ENCODE results near the gene POLG2. TPM values are rescaled to one million over a fixed set of nuclear protein-coding genes. Genes with fewer than 3 reads are reported as not detected.

The POLG2 gene
- total and polyA plus RNA-seq, 2 of the 8 experiments (the other 6 are each of a cell fraction or from before 2014, with no cell fraction given): 9.7 to 34.3 TPM

DNA sequence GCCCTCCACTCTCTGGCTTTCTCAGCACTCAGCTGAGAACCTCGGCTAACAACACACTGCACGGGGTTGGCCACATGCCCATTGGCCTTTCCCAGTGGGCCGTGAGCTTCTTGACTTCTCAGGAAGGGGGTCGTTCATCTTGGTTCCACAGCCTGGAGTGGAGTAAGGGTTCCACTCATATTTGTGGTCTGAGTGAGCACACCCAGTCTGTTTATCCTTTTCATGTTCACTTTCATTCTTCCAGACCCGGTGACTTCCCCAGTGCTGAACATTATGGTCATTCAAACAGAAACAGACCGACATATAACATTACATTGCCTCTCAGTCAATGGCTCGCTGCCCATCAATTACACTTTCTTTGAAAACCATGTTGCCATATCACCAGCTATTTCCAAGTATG is 39.7 kb downstream of the POLG2 start (continued):
- no peak for TF ChIP-seq ATF2 (IDR thresholded peaks at IDR 0.05; ENCODE audit: low read length)
- TF ChIP-seq, protein P1, sequence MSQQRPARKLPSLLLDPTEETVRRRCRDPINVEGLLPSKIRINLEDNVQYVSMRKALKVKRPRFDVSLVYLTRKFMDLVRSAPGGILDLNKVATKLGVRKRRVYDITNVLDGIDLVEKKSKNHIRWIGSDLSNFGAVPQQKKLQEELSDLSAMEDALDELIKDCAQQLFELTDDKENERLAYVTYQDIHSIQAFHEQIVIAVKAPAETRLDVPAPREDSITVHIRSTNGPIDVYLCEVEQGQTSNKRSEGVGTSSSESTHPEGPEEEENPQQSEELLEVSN (IDR thresholded peaks at IDR 0.05): no peak
- no peak for TF ChIP-seq ASH2L (IDR thresholded peaks at IDR 0.05; ENCODE audit: low read length)
- TF ChIP-seq TCF12 (IDR thresholded peaks at IDR 0.05; ENCODE audit: low read depth, low read length): no peak
- TF ChIP-seq SP1 (IDR thresholded peaks at IDR 0.05; ENCODE audit: low read depth, low read length): no peak
- TF ChIP-seq JUND (IDR thresholded peaks at IDR 0.05; ENCODE audit: low read length): no peak
